GDM1 (cell line): Measurements from ENCODE around the gene SLCO2A1.

Source experiments
- DNase-seq: peaks from one replicate; lab custom pipeline; 2025; lab: John Stamatoyannopoulos, UW

SLCO2A1 gene

GRCh38 chr3:133980550-133980949 is 49.2 kb downstream of the SLCO2A1 start:
- no peak for DNase-seq

- DNase-seq, result no peak
Observed at GRCh38 chr3:133980035-133980434, 49.7 kb downstream of the SLCO2A1 start.

GRCh38 chr3:133979553-133979952 is 50.2 kb downstream of the SLCO2A1 start:
- no peak for DNase-seq

GRCh38 chr3:133977568-133977967 is 52.2 kb downstream of the SLCO2A1 start:
- no peak for DNase-seq

- DNase-seq, result no peak
Observed at GRCh38 chr3:133973249-133973980, 56.3 kb downstream of the SLCO2A1 start.

- DNase-seq, result no peak
Observed at GRCh38 chr3:133972156-133972555, 57.6 kb downstream of the SLCO2A1 start.

GRCh38 chr3:133970916-133971315 is 58.8 kb downstream of the SLCO2A1 start:
- DNase-seq, result no peak

GRCh38 chr3:133970339-133970738 is 59.4 kb downstream of the SLCO2A1 start:
- DNase-seq, result no peak

- no peak for DNase-seq
Observed at GRCh38 chr3:133967992-133968892, 61.5 kb downstream of the SLCO2A1 start.

GRCh38 chr3:133966954-133967353 is 62.8 kb downstream of the SLCO2A1 start:
- no peak for DNase-seq

GRCh38 chr3:133965906-133966305 is 63.8 kb downstream of the SLCO2A1 start:
- no peak for DNase-seq

- no peak for DNase-seq
Observed at GRCh38 chr3:133965013-133965570, 64.6 kb downstream of the SLCO2A1 start.

GRCh38 chr3:133964547-133964946 is 65.2 kb downstream of the SLCO2A1 start:
- DNase-seq, result no peak

- DNase-seq, result no peak
Observed at GRCh38 chr3:133963657-133964396, 65.9 kb downstream of the SLCO2A1 start.

GRCh38 chr3:133962849-133963248 is 66.9 kb downstream of the SLCO2A1 start:
- no peak for DNase-seq

GRCh38 chr3:133958071-133958805 is 71.5 kb downstream of the SLCO2A1 start:
- DNase-seq, result no peak

- no peak for DNase-seq
Observed at GRCh38 chr3:133956982-133957381, 72.7 kb downstream of the SLCO2A1 start.

GRCh38 chr3:133956353-133956752 is 73.4 kb downstream of the SLCO2A1 start:
- no peak for DNase-seq

- no peak for DNase-seq
Observed at GRCh38 chr3:133955892-133956291, 73.8 kb downstream of the SLCO2A1 start.

GRCh38 chr3:133954717-133955360 is 74.9 kb downstream of the SLCO2A1 start:
- DNase-seq, result no peak

- no peak for DNase-seq
Observed at GRCh38 chr3:133953297-133953696, 76.4 kb downstream of the SLCO2A1 start.
